NCI-H128 (cell line): ENCODE data around the gene LRRC8D.
"Not testable (repeated sequence)": the region's sequence is repeated elsewhere in the genome, so short reads cannot be mapped to it uniquely, and the experiment has no call there.

ENCODE experiments used
- DNase-seq: peaks from one replicate; lab custom pipeline; 2025; ENCODE audit not compliant: unreplicated experiment; lab: John Stamatoyannopoulos, UW

Gene LRRC8D

GRCh38 chr1:89820422-89821321, at the start of gene LRRC8D:
LRRC8D (plus strand) TSS chr1:89821032; CDS start chr1:89933069, 112,037 bp downstream.
- peak; percentile 83 for DNase-seq

DNA sequence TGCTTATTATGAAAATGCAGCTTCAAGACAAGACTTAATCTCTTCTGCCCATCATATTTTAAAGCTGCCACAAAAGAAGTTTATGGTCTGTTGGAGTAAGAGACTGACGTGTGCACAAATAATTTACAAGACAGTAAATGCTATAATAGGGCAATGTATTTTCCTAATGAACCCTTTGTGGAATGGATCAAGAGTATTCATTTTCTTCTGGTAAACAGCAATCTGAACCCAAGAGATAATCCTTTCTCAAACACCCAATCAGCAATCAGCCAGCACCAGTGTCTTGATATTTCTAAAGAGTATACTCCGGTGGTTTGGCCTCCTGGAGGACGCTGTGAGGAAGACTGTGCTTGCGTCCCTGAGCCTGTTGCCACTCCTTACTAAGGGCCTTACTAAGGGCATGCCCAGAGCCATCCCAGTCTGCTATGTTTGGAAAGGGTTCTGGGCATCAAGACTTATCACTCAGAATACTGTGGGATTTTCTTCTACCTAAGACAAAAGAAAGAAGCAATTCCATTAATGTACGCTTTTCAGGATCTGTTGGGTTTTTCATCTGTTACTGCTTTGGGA, 48.8 kb upstream of the LRRC8D start:
- no peak for DNase-seq

DNA sequence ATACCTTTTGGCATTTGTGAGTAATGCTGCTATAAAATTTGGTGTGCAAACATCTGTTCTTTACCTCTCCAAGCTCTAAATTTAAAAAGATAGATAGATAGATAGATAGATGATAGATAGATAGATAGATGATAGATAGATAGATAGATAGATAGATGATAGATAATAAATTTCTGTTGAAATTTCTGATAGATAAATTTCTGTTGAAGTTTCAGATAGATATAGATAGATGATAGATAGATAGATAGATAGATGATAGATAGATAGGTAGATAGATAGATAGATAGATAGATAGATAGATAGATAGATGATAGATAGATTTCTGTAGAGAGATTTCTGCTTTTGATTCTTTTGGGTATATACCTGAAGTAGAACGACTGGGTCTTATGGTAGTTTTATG, 44.7 kb upstream of the LRRC8D start:
- DNase-seq: not testable (repeated sequence)

- not testable (repeated sequence) for DNase-seq
Measured at GRCh38 chr1:89777271-89777670, 43.6 kb upstream of the LRRC8D start.

- DNase-seq: no peak
Measured at GRCh38 chr1:89779151-89779940, 41.5 kb upstream of the LRRC8D start.

GRCh38 chr1:89780721-89781120, 40.1 kb upstream of the LRRC8D start:
- DNase-seq: peak; percentile 43

DNA sequence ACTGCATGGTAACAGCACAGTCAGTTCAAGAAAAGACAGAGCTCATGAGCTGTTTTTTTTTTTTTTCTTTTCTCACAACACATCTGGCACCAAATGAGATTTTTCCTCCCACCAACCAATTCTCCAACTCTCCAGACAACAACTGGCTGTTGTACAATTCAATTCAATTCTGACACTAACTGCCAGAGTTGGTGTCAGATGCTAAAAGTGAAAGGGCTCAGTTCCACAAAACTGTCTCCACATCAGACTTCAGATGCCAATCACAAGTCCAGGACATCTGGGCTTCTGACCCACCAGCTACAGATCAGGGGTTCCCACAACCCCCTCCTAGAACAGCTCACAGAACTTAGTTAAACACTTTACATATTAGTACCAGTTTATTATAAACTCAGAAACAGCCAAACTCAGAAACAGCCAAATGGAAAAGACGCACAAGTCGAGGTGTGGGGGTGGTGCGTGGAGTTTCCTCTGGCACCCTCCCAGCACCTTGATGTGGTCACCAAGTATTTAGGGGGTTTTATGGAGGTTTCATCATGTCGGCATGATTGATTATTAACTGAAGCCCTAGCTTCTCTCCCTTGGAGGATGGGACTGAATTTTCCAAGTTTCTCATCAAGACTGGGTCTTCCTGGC, 39.2 kb upstream of the LRRC8D start:
- DNase-seq: no peak

- DNase-seq: no peak
Measured at GRCh38 chr1:89786628-89787214, 34.1 kb upstream of the LRRC8D start.

GRCh38 chr1:89790592-89790991, 30.2 kb upstream of the LRRC8D start:
- no peak for DNase-seq

DNA sequence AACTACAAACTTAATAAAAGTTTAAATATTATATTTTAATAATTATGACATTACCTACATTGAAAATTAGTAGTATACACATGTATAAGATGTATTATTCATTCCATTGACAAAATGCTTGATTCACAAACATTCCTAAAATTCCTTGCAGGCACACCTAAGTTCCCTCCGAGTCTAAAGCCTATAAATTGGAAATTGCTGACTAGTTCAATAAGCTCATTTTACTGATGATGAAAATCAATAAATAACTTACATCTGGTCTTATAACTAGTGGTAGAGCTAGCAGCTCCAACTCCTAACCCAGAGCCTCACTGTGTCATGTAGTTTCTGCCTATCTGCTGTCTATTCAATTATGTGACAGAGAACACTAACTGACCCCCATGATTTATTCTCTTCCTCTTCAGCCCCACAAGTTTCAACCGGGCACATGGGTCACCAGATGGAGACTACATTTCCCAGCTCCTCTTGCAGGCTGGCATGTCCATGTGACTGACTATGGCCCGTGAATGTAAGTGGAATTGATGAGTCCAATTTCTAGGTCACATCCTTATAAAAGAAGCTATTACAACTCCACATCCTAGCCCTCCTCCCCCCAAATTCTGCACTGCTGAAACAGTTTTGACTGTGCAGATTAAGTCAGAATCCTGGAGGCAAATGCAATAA, 29.6 kb upstream of the LRRC8D start:
- DNase-seq: no peak

GRCh38 chr1:89794406-89794805, 26.4 kb upstream of the LRRC8D start:
- no peak for DNase-seq

- DNase-seq: not testable (repeated sequence)
Measured at GRCh38 chr1:89795571-89795970, 25.3 kb upstream of the LRRC8D start.

GRCh38 chr1:89797876-89798275, 23.0 kb upstream of the LRRC8D start:
- not testable (repeated sequence) for DNase-seq

DNA sequence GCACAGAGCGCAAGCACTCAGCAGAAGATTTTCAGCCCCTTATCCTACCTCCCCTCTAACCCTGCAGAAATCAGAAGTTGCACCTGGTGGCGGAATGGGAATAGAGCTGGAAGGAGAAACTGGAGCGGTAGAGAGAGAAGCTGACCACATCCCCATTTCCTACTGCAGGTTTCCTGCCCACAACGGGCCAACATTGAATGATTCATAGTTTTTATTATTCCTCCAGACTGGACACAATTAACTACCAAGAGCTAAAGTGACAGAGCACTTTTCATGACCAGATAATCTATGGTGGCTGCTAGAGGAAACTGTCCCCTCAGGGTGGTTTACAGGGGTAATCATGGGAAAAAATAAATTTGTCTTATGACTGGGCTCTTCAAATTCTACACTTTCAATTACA, 21.3 kb upstream of the LRRC8D start:
- no peak for DNase-seq

- DNase-seq: no peak
Measured at GRCh38 chr1:89800022-89800655, 20.7 kb upstream of the LRRC8D start.

GRCh38 chr1:89800718-89801117, 20.1 kb upstream of the LRRC8D start:
- no peak for DNase-seq

- DNase-seq: peak; percentile 73
Measured at GRCh38 chr1:89802051-89802450, 18.8 kb upstream of the LRRC8D start.

DNA sequence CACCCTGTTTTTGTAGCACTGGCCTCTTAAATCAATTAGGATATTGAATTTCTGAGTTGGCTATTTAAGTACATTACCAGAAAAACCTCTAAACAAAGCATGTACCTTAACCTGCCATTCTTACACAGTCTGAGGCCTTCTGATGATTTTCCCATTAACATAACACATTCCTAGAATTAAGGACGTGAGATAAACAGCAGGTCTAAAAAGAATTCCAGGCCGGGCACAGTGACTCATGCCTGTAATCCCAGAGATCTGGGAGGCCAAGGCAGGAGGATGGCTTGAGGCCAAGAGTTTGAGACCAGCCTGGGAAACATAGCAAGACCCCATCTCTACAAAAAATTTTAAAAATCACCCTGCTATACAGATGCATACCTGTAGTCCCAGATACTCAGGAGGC, 18.0 kb upstream of the LRRC8D start:
- DNase-seq: no peak

DNA sequence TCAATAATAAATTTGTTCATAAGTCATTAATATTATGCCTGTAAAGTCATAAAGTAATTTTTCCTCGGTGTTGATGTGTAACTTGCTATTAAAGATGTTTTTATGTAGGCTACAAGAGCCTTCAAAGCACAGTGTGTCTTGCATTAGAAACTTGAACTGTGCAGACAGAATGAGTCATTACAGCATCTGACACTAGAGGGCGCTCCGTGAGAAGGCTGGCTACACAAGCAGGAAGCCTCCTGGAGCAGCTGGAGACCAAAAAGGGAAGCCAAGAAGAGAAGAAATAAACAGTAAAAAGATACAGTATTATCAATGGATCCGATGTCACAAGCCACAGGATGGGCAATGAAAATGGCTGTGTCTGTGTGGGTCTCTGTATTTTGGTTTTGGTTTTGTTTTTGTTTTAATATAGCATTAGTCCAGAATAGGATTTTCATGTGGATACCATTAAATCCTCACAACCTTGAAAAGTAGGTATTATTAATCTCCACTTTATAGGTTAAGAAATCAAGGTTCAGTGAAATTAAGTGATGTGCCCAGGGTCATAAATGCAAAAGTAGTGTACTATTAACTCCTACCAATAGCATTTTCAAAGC, 16.1 kb upstream of the LRRC8D start:
- DNase-seq: peak; percentile 74
